Thyroid gland (tissue), 4 donors: Measurements from ENCODE around the gene NHSL1.

Source experiments
- POLR2A ChIP-seq, 2 donors: fragments of 450-650 bp; IDR thresholded peaks; one replicate each; pipeline ENCODE4 v1.6.1; 2017; ENCODE audit warnings: antibody characterized with exemption in 2 of 2, mild to moderate bottlenecking in 2 of 2, moderate library complexity in 1 of 2
- TF ChIP-seq, protein P1 (sequence below), 6 experiments: fragments of 200-600 bp in 3 of 6; fragments of 450-650 bp in 3 of 6; sonication (generic) in 3 of 6; IDR thresholded peaks; one replicate each; pipeline ENCODE4 v1.5.1; 2016 to 2019; ENCODE audit warnings: antibody characterized with exemption in 6 of 6, mild to moderate bottlenecking in 2 of 6, inconsistent platforms in 1 of 6, moderate library complexity in 1 of 6

GRCh38 chr6:138527411-138528088 lies 28.3 kb upstream of the NHSL1 start:
- TF ChIP-seq, protein P1, sequence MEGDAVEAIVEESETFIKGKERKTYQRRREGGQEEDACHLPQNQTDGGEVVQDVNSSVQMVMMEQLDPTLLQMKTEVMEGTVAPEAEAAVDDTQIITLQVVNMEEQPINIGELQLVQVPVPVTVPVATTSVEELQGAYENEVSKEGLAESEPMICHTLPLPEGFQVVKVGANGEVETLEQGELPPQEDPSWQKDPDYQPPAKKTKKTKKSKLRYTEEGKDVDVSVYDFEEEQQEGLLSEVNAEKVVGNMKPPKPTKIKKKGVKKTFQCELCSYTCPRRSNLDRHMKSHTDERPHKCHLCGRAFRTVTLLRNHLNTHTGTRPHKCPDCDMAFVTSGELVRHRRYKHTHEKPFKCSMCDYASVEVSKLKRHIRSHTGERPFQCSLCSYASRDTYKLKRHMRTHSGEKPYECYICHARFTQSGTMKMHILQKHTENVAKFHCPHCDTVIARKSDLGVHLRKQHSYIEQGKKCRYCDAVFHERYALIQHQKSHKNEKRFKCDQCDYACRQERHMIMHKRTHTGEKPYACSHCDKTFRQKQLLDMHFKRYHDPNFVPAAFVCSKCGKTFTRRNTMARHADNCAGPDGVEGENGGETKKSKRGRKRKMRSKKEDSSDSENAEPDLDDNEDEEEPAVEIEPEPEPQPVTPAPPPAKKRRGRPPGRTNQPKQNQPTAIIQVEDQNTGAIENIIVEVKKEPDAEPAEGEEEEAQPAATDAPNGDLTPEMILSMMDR (IDR thresholded peaks at IDR 0.05): no peak
- no peak for TF ChIP-seq POLR2A (IDR thresholded peaks at IDR 0.05)
